ENCODE results near the gene MEIS2.

The MEIS2 gene

DNA sequence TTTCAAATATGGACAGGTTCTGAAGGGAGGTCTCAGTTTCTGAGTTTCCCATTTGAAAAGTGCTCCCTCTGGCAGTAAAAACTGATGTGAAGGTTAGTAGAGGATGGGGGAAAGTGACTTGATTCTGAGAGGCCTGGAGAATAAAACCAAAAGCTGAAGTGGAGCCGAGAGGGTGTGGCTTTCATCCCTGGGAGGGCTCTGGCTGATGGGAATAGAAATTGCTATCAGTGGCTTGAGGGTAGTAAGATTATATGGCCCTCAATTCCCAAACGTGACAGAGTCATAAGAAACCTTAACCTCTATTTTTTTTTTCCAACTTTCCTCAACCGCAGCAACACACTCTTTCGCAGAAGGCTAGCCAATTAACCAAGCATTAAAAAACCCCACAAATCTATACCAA lies 185.9 kb downstream of the MEIS2 start:
- Histone ChIP-seq H3K4me3 (ENCODE audit: low read length in 2 of 2) (no peak overlapping the region), H3K27me3 (ENCODE audit: control insufficient read depth in 1 of 2, insufficient read depth in 2 of 2, low read length in 2 of 2) (no peaks in the 10 kb centered on the region), H3K27ac (ENCODE audit: low read length) (no peak overlapping the region), H3K4me1 (ENCODE audit: control insufficient read depth, insufficient read depth, low read length) (peaks cover 3% of the 10 kb centered on the region), H3K9ac (ENCODE audit: low read length in 2 of 2) (no peak overlapping the region), H3K9me3 (ENCODE audit: control insufficient read depth in 2 of 2, low read length in 2 of 2) (no peaks in the 10 kb centered on the region), H3K36me3 (ENCODE audit: control insufficient read depth in 2 of 2, insufficient read depth in 2 of 2, low read length in 2 of 2) (no peaks in the 10 kb centered on the region)

- H3K27ac ChIP-seq (ENCODE audit: low read length), result no peak overlapping the region
- no peaks in the 10 kb centered on the region for H3K36me3 ChIP-seq (ENCODE audit: control insufficient read depth in 2 of 2, insufficient read depth in 2 of 2, low read length in 2 of 2)
- no peaks in the 10 kb centered on the region for H3K27me3 ChIP-seq (ENCODE audit: control insufficient read depth in 1 of 2, insufficient read depth in 2 of 2, low read length in 2 of 2)
- no peak overlapping the region for H3K4me3 ChIP-seq (ENCODE audit: low read length in 2 of 2)
- no peaks in the 10 kb centered on the region for H3K9me3 ChIP-seq (ENCODE audit: control insufficient read depth in 2 of 2, low read length in 2 of 2)
- peaks cover 3% of the 10 kb centered on the region for H3K4me1 ChIP-seq (ENCODE audit: control insufficient read depth, insufficient read depth, low read length)
- H3K9ac ChIP-seq (ENCODE audit: low read length in 2 of 2), result no peak overlapping the region
These were observed 188.0 kb downstream of the MEIS2 start for GRCh38 chr15:36912311-36912712.

GRCh38 chr15:36911322-36911944 lies 188.9 kb downstream of the MEIS2 start:
- no peaks in the 10 kb centered on the region for H3K27me3 ChIP-seq (ENCODE audit: control insufficient read depth in 1 of 2, insufficient read depth in 2 of 2, low read length in 2 of 2)
- no peak overlapping the region for H3K4me3 ChIP-seq (ENCODE audit: low read length in 2 of 2)

DNA sequence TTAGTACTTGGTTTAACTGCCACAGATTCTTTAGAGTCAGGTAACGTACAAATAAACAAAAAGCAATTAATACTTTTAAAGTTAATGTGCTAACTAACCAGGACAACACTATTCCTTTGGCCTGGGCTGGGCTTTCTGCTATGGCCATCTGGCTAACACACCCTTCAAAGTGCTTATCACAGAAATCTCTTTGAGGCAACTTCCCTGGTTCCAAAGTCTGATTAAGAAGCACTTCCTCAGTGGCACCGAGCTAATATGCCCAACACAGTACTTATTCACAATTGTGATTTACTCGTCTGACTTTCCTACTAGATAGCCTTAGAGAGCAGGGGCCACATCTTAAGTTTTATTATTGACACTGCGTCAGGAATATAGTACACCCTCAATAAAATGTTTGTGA lies 191.4 kb downstream of the MEIS2 start:
- Histone ChIP-seq H3K36me3 (ENCODE audit: control insufficient read depth in 2 of 2, insufficient read depth in 2 of 2, low read length in 2 of 2) (no peaks in the 10 kb centered on the region), H3K27ac (ENCODE audit: low read length) (no peak overlapping the region), H3K9me3 (ENCODE audit: control insufficient read depth in 2 of 2, low read length in 2 of 2) (no peaks in the 10 kb centered on the region), H3K27me3 (ENCODE audit: control insufficient read depth in 1 of 2, insufficient read depth in 2 of 2, low read length in 2 of 2) (no peaks in the 10 kb centered on the region), H3K9ac (ENCODE audit: low read length in 2 of 2) (no peak overlapping the region), H3K4me3 (ENCODE audit: low read length in 2 of 2) (no peak overlapping the region), H3K4me1 (ENCODE audit: control insufficient read depth, insufficient read depth, low read length) (peaks cover 3% of the 10 kb centered on the region)

More at GRCh38 chr15:36911322-36911944, 188.9 kb downstream of the MEIS2 start:
- H3K27ac ChIP-seq (ENCODE audit: low read length), result no peak overlapping the region
- peaks cover 3% of the 10 kb centered on the region for H3K4me1 ChIP-seq (ENCODE audit: control insufficient read depth, insufficient read depth, low read length)
- no peak overlapping the region for H3K9ac ChIP-seq (ENCODE audit: low read length in 2 of 2)
- no peaks in the 10 kb centered on the region for H3K36me3 ChIP-seq (ENCODE audit: control insufficient read depth in 2 of 2, insufficient read depth in 2 of 2, low read length in 2 of 2)
- no peaks in the 10 kb centered on the region for H3K9me3 ChIP-seq (ENCODE audit: control insufficient read depth in 2 of 2, low read length in 2 of 2)

DNA sequence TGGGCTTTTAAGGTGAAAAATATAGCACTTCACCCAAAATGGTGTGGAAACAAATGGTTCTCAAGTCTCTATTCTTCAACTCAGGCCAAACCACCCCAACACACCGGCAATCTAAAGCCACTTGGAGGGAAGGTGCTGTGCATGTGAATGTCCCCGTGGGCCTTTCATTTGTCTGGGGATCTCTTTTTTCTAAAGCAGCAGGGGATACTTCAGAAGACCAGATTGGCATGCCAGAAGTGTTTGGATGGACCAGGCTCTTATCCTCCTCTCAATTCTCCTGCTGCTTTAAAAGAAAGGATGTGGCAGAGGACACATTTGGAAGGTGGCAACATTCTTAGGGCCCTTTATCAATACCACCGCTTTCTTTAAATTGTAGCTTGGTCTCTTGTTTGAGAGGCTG lies 193.1 kb downstream of the MEIS2 start:
- Histone ChIP-seq H3K4me1 (ENCODE audit: control insufficient read depth, insufficient read depth, low read length) (peaks cover 2% of the 10 kb centered on the region), H3K9me3 (ENCODE audit: control insufficient read depth in 2 of 2, low read length in 2 of 2) (no peaks in the 10 kb centered on the region), H3K9ac (ENCODE audit: low read length in 2 of 2) (no peak overlapping the region), H3K27ac (ENCODE audit: low read length) (no peak overlapping the region), H3K4me3 (ENCODE audit: low read length in 2 of 2) (no peak overlapping the region), H3K36me3 (ENCODE audit: control insufficient read depth in 2 of 2, insufficient read depth in 2 of 2, low read length in 2 of 2) (no peaks in the 10 kb centered on the region), H3K27me3 (ENCODE audit: control insufficient read depth in 1 of 2, insufficient read depth in 2 of 2, low read length in 2 of 2) (no peaks in the 10 kb centered on the region)

GRCh38 chr15:36905908-36906307 lies 194.4 kb downstream of the MEIS2 start:
- Histone ChIP-seq H3K27me3 (ENCODE audit: control insufficient read depth in 1 of 2, insufficient read depth in 2 of 2, low read length in 2 of 2) (no peaks in the 10 kb centered on the region), H3K9me3 (ENCODE audit: control insufficient read depth in 2 of 2, low read length in 2 of 2) (no peaks in the 10 kb centered on the region), H3K9ac (ENCODE audit: low read length in 2 of 2) (no peak overlapping the region), H3K36me3 (ENCODE audit: control insufficient read depth in 2 of 2, insufficient read depth in 2 of 2, low read length in 2 of 2) (no peaks in the 10 kb centered on the region), H3K4me3 (ENCODE audit: low read length in 2 of 2) (no peak overlapping the region), H3K27ac (ENCODE audit: low read length) (no peak overlapping the region), H3K4me1 (ENCODE audit: control insufficient read depth, insufficient read depth, low read length) (no peaks in the 10 kb centered on the region)

- H3K9me3 ChIP-seq (ENCODE audit: control insufficient read depth in 2 of 2, low read length in 2 of 2), result no peaks in the 10 kb centered on the region
- no peaks in the 10 kb centered on the region for H3K4me1 ChIP-seq (ENCODE audit: control insufficient read depth, insufficient read depth, low read length)
- H3K36me3 ChIP-seq (ENCODE audit: control insufficient read depth in 2 of 2, insufficient read depth in 2 of 2, low read length in 2 of 2), result no peaks in the 10 kb centered on the region
- no peak overlapping the region for H3K4me3 ChIP-seq (ENCODE audit: low read length in 2 of 2)
- H3K27me3 ChIP-seq (ENCODE audit: control insufficient read depth in 1 of 2, insufficient read depth in 2 of 2, low read length in 2 of 2), result no peaks in the 10 kb centered on the region
- H3K27ac ChIP-seq (ENCODE audit: low read length), result no peak overlapping the region
- H3K9ac ChIP-seq (ENCODE audit: low read length in 2 of 2), result no peak overlapping the region
These were observed 195.6 kb downstream of the MEIS2 start for GRCh38 chr15:36904715-36905114.

DNA sequence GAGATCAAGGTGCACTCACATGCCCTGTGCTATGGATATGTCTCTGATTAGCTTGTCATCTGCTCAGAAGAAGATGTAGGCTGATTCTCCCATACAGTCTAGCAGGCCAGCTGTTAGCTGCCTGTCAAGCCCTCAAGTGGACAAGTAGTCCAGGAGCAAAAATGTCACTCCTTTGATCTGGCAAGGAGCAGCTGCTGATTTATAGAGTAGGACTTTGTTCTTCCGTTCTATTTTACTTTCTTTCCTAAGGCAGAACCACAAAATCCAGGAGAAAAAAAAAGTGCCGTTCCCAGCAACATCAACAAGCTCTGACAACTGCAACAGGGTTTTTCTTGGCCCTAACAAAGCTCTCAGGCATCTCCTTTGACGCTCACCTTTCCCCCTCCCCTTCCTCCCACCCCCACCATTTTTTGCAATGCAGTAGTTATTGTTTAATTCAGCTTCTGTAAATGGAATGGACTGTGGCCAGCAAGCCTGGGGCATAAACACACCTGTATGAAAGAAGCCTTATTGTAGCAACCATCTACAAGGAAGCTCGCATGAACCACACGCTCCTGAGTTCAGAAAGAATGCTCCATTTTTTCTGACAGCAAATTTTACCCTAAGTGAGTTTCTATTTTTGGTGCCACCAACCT lies 196.3 kb downstream of the MEIS2 start:
- H3K27me3 ChIP-seq (ENCODE audit: control insufficient read depth in 1 of 2, insufficient read depth in 2 of 2, low read length in 2 of 2), result no peaks in the 10 kb centered on the region
- H3K4me1 ChIP-seq (ENCODE audit: control insufficient read depth, insufficient read depth, low read length), result no peaks in the 10 kb centered on the region
- H3K36me3 ChIP-seq (ENCODE audit: control insufficient read depth in 2 of 2, insufficient read depth in 2 of 2, low read length in 2 of 2), result no peaks in the 10 kb centered on the region
- no peak overlapping the region for H3K4me3 ChIP-seq (ENCODE audit: low read length in 2 of 2)
- H3K27ac ChIP-seq (ENCODE audit: low read length), result no peak overlapping the region
- no peaks in the 10 kb centered on the region for H3K9me3 ChIP-seq (ENCODE audit: control insufficient read depth in 2 of 2, low read length in 2 of 2)
- H3K9ac ChIP-seq (ENCODE audit: low read length in 2 of 2), result no peak overlapping the region

GRCh38 chr15:36903195-36903594 lies 197.2 kb downstream of the MEIS2 start:
- no peaks in the 10 kb centered on the region for H3K9me3 ChIP-seq (ENCODE audit: control insufficient read depth in 2 of 2, low read length in 2 of 2)
- H3K4me3 ChIP-seq (ENCODE audit: low read length in 2 of 2), result no peak overlapping the region
- no peak overlapping the region for H3K9ac ChIP-seq (ENCODE audit: low read length in 2 of 2)
- no peaks in the 10 kb centered on the region for H3K27me3 ChIP-seq (ENCODE audit: control insufficient read depth in 1 of 2, insufficient read depth in 2 of 2, low read length in 2 of 2)
- no peak overlapping the region for H3K27ac ChIP-seq (ENCODE audit: low read length)
- no peaks in the 10 kb centered on the region for H3K36me3 ChIP-seq (ENCODE audit: control insufficient read depth in 2 of 2, insufficient read depth in 2 of 2, low read length in 2 of 2)
- no peaks in the 10 kb centered on the region for H3K4me1 ChIP-seq (ENCODE audit: control insufficient read depth, insufficient read depth, low read length)

- H3K4me3 ChIP-seq (ENCODE audit: low read length in 2 of 2), result no peak overlapping the region
- H3K9ac ChIP-seq (ENCODE audit: low read length in 2 of 2), result no peak overlapping the region
- no peaks in the 10 kb centered on the region for H3K4me1 ChIP-seq (ENCODE audit: control insufficient read depth, insufficient read depth, low read length)
- H3K27me3 ChIP-seq (ENCODE audit: control insufficient read depth in 1 of 2, insufficient read depth in 2 of 2, low read length in 2 of 2), result no peaks in the 10 kb centered on the region
- H3K27ac ChIP-seq (ENCODE audit: low read length), result peak overlapping the region; percentile 12
- no peaks in the 10 kb centered on the region for H3K9me3 ChIP-seq (ENCODE audit: control insufficient read depth in 2 of 2, low read length in 2 of 2)
- H3K36me3 ChIP-seq (ENCODE audit: control insufficient read depth in 2 of 2, insufficient read depth in 2 of 2, low read length in 2 of 2), result no peaks in the 10 kb centered on the region
These were observed 199.3 kb downstream of the MEIS2 start for GRCh38 chr15:36901012-36901411.

DNA sequence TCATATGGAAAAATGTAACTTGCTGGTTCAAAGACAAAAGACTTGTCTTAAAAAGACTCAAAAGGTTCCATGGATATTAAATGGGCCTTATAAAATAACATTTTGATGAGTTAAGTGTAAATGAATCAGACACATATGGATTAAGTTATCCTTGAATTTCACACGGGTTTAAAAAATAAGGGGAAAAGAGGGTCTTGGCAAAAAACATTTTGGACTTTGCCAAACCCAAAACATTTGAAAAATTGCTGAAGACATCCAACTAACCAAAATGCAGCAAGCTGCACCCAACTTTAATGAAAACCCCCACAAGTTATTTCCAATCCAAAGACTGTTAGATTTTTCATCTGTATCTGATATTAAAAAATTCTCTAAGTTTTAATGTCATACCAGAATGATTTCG lies 200.7 kb downstream of the MEIS2 start:
- Histone ChIP-seq H3K4me1 (ENCODE audit: control insufficient read depth, insufficient read depth, low read length) (no peaks in the 10 kb centered on the region), H3K27ac (ENCODE audit: low read length) (no peak overlapping the region), H3K27me3 (ENCODE audit: control insufficient read depth in 1 of 2, insufficient read depth in 2 of 2, low read length in 2 of 2) (no peaks in the 10 kb centered on the region), H3K9me3 (ENCODE audit: control insufficient read depth in 2 of 2, low read length in 2 of 2) (no peaks in the 10 kb centered on the region), H3K4me3 (ENCODE audit: low read length in 2 of 2) (no peak overlapping the region), H3K9ac (ENCODE audit: low read length in 2 of 2) (no peak overlapping the region), H3K36me3 (ENCODE audit: control insufficient read depth in 2 of 2, insufficient read depth in 2 of 2, low read length in 2 of 2) (peaks cover 4 to 7% of the 10 kb centered on the region in 2 donors)

All from stomach smooth muscle (tissue), 2 donors.